Lung (tissue), 12 donors: Measurements from ENCODE around the gene PRIMPOL. TPM values are rescaled to one million over a fixed set of nuclear protein-coding genes. Genes with fewer than 3 reads are reported as not detected.

Source experiments
- ATAC-seq: fragments of 200-7000 bp; cut with Tn5 transposase; one replicate; pipeline ENCODE4 v1.9.1; 2020; ENCODE audit warnings: moderate number of reproducible peaks; ENCODE audit not compliant: insufficient read depth, low FRiP score
- DNase-seq, 3 donors: peaks; one replicate each; pipeline ENCODE4 v3.0.0-alpha.2; 2013 to 2017
- H3K27ac ChIP-seq, 2 donors: one replicate each; pipeline ENCODE4 v1.5.1; 2013; ENCODE audit warnings: mild to moderate bottlenecking in 2 of 2, moderate library complexity in 2 of 2, control low read depth in 1 of 2, inconsistent platforms in 1 of 2, low read depth in 1 of 2, low read length in 1 of 2
- H3K27me3 ChIP-seq, 3 donors: one replicate each; pipeline ENCODE4 v1.5.1; 2013; ENCODE audit warnings: low read length in 2 of 3; ENCODE audit not compliant: control insufficient read depth in 3 of 3, insufficient read depth in 3 of 3
- H3K36me3 ChIP-seq, 4 donors: one replicate each; pipeline ENCODE4 v1.5.1; 2013; ENCODE audit warnings: low read length in 4 of 4, mild to moderate bottlenecking in 1 of 4, moderate library complexity in 1 of 4; ENCODE audit not compliant: control insufficient read depth in 4 of 4, insufficient read depth in 4 of 4
- H3K4me1 ChIP-seq, 5 donors: one replicate each; pipeline ENCODE4 v1.5.1; 2013; ENCODE audit warnings: low read length in 5 of 5, mild to moderate bottlenecking in 2 of 5, moderate library complexity in 1 of 5; ENCODE audit not compliant: control insufficient read depth in 5 of 5, insufficient read depth in 5 of 5
- H3K4me3 ChIP-seq: one replicate; pipeline ENCODE4 v1.5.1; 2013; ENCODE audit warnings: mild to moderate bottlenecking, control low read depth, moderate library complexity
- H3K9ac ChIP-seq, 2 donors: one replicate each; pipeline ENCODE4 v1.5.1; 2013; ENCODE audit warnings: low read length in 2 of 2, control low read depth in 1 of 2; ENCODE audit not compliant: insufficient read depth in 1 of 2
- H3K9me3 ChIP-seq, 4 donors: one replicate each; pipeline ENCODE4 v1.5.1; 2013; ENCODE audit warnings: low read length in 3 of 4, mild to moderate bottlenecking in 1 of 4, moderate library complexity in 1 of 4; ENCODE audit not compliant: control insufficient read depth in 4 of 4, insufficient read depth in 3 of 4
- WGBS, 2 donors: extraction: QIAGEN DNeasy Blood & Tissue Kit; methylation state at CpG; one replicate each; pipeline ENCODE4 v1.1.7; 2013; 5-methylcytosine and 5-hydroxymethylcytosine counted together
- polyA plus RNA-seq, 2 donors: library from polyadenylated mRNA; stranded (reverse); fragments of 200-250 nt; gene quantifications; one replicate each; pipeline ENCODE4 v1.2.1, GENCODE V29; 2013
- total RNA-seq, 2 donors: library from RNA; depleted of rRNA in 1 of 2; stranded (reverse); fragments of >200 nt in 1 of 2; gene quantifications; one replicate each; pipeline ENCODE4 v1.2.1, GENCODE V29; 2014 to 2021
- TF ChIP-seq, protein P1 (sequence below): IDR thresholded peaks from 2 replicates; pipeline ENCODE4 v1.5.1; 2012; ENCODE audit warnings: mild to moderate bottlenecking; ENCODE audit errors: control extremely low read depth, extremely low read depth
- donor health status: control.
- donor health status: control.
- donor health status: Bipolar disorder and iron deficiency.
- donor health status: healthy.
- donor health status: DM: yes; HTN: yes; CAD: no.

The PRIMPOL gene
- total and polyA plus RNA-seq, 4 donors = 7.3 to 43.4 (median 19.4) TPM

DNA sequence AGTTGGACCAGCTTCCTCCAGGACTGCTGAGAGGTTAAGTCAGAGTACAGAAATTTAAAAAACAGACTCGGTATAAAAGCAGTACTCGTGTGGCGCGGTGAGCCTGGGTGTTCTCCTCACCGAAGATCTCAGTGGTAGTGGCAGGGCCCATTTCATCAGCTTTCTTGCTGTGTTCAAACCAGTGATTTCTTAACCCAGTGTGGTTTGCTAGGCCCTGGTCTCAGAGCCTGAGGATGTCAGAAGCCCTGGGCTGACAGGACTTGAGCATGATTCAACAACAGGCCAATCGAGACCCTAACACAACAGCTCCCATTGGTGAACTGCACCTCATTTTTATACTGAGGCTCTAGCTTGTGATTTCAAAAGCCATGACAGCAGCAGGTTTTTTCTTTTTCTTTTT, 23.2 kb downstream of the PRIMPOL start:
- Histone ChIP-seq H3K36me3 (peaks cover 16 to 26% (median 20%) of the 10 kb centered on the region in 4 donors), H3K4me1 (peaks cover 0 to 6% (median 0%) of the 10 kb centered on the region in 5 donors), H3K4me3 (no peak overlapping the region), H3K9me3 (no peaks in the 10 kb centered on the region), H3K27ac (no peak overlapping the region), H3K27me3 (no peaks in the 10 kb centered on the region), H3K9ac (no peak overlapping the region)
- ATAC-seq (no peak), DNase-seq (no peak)
- 62 to 88% methylated on average over 6 of the region's 6 CpGs for WGBS, 2 donors
- TF ChIP-seq, protein P1, sequence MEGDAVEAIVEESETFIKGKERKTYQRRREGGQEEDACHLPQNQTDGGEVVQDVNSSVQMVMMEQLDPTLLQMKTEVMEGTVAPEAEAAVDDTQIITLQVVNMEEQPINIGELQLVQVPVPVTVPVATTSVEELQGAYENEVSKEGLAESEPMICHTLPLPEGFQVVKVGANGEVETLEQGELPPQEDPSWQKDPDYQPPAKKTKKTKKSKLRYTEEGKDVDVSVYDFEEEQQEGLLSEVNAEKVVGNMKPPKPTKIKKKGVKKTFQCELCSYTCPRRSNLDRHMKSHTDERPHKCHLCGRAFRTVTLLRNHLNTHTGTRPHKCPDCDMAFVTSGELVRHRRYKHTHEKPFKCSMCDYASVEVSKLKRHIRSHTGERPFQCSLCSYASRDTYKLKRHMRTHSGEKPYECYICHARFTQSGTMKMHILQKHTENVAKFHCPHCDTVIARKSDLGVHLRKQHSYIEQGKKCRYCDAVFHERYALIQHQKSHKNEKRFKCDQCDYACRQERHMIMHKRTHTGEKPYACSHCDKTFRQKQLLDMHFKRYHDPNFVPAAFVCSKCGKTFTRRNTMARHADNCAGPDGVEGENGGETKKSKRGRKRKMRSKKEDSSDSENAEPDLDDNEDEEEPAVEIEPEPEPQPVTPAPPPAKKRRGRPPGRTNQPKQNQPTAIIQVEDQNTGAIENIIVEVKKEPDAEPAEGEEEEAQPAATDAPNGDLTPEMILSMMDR = no peak

GRCh38 chr4:184674011-184674410, 24.5 kb downstream of the PRIMPOL start:
- Histone ChIP-seq H3K36me3 (peaks cover 13 to 18% (median 15%) of the 10 kb centered on the region in 4 donors), H3K9ac (no peak overlapping the region), H3K9me3 (no peaks in the 10 kb centered on the region), H3K27ac (no peak overlapping the region), H3K4me3 (no peak overlapping the region), H3K4me1 (peaks cover 0 to 2% (median 0%) of the 10 kb centered on the region in 5 donors), H3K27me3 (no peaks in the 10 kb centered on the region)
- DNase-seq (no peak), ATAC-seq (no peak)
- TF ChIP-seq, protein P1 = no peak
- 79 to 92% methylated on average over 4 of the region's 4 CpGs for WGBS, 2 donors

DNA sequence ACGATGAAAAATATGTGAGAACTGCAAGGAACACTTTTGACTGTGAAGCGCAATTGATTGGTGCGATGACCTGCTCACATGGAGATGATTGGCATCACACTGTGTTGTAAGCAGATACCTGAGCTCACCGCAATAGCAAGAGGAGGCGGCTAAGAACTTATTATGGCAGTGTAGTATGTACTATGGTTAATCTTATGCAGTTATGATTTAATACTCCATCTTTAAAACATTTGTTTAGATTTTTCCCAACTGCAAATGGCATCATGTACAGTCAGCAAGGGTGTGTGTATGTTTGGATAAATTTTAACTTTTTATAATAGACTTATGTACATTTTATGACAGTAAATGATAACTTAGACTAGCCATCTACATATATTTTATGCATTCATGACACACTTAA, 25.5 kb downstream of the PRIMPOL start:
- WGBS, 2 donors = 95 to 98% methylated on average over 5 of the region's 5 CpGs
- DNase-seq (no peak), ATAC-seq (no peak)
- Histone ChIP-seq H3K27ac (no peak overlapping the region), H3K4me3 (no peak overlapping the region), H3K9me3 (no peaks in the 10 kb centered on the region), H3K9ac (no peak overlapping the region), H3K27me3 (no peaks in the 10 kb centered on the region), H3K36me3 (peaks cover 10 to 16% (median 13%) of the 10 kb centered on the region in 4 donors), H3K4me1 (no peaks in the 10 kb centered on the region)
- TF ChIP-seq, protein P1 = no peak

DNA sequence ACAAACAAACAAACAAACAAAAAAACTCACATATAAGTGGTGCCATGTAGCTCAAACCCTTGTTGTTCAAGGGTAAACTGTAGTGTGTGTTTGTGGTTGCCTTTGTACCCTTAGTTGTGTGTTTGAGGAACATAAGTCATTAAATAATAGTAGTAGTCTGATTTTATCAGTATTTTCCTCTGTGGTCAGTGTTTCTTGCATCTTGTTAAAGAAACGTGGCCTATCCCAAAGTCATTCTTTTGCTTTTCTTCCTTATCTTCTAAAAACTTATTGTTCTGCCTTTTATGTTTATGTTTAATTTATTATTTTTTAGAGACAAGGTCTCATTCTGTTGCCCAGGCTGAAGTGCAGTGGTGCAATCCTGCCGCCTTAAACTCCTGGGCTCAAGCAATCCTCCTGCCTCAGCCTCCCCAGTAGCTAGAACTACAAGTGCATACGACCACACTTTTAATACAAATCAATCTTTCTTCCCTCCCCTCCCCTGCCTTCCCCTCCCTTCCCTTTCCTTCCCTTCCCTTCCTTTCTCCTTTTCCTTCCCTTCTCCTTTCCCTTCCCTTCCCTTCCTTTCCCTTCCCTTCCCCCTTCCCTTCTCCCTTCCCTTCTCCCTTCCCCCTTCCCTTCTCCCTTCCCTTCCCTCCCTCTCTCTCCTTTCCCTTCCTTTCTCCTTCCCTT, 26.4 kb downstream of the PRIMPOL start:
- WGBS, 2 donors = 79 to 83% methylated on average over 3 of the region's 3 CpGs
- DNase-seq (no peak), ATAC-seq (no peak)
- TF ChIP-seq, protein P1 = no peak
- Histone ChIP-seq H3K4me1 (no peaks in the 10 kb centered on the region), H3K27me3 (no peaks in the 10 kb centered on the region), H3K27ac (no peak overlapping the region), H3K9me3 (no peaks in the 10 kb centered on the region), H3K36me3 (peaks cover 10 to 20% (median 13%) of the 10 kb centered on the region in 4 donors), H3K9ac (no peak overlapping the region), H3K4me3 (no peak overlapping the region)
